SK-N-MC (cell line): ENCODE results near the gene COL13A1.

Experiments used
- EZH2 ChIP-seq: fragments of 200-600 bp; sonication (generic); IDR thresholded peaks from one replicate; pipeline ENCODE4 v1.6.1; 2017; ENCODE audit warnings: antibody characterized with exemption
- FOXP2 ChIP-seq: optimal IDR thresholded peaks from 2 replicates; pipeline ENCODE3; 2011; ENCODE audit warnings: mild to moderate bottlenecking, moderate library complexity; ENCODE audit not compliant: insufficient read depth; ENCODE audit errors: extremely low read length, control extremely low read depth
- POLR2AphosphoS5 ChIP-seq: IDR thresholded peaks from 2 replicates; pipeline ENCODE4 v1.6.1; 2012; ENCODE audit warnings: mild to moderate bottlenecking, low read depth, low read length, borderline replicate concordance

DNA sequence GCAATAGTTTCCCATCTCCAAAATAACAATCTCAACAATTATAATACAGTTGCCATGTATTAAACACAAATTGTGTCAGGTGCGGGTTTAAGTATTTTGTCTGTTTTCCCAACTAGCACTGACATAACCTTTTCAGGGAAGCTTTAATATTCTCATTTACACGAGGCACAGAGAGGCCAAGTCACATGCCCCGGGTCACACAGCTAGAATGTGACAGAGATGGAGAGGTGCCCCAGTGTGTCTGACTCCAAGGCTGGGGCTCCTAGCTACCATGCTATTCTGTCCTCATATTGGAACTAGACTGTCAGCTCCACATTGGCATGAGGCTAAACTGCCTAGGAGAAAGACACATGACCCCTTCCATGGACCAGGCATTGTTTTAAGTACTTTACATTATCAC, 77.2 kb downstream of the COL13A1 start:
- TF ChIP-seq FOXP2 (no peak), EZH2 (no peak), POLR2AphosphoS5 (no peak)
